Stimulated activated CD4-positive, alpha-beta T cell treated with anti-CD3 and anti-CD28 coated beads, Interleukin-4, amount 100 ng/mL, for 4 hours (primary cell): ENCODE data around the gene KRT34.
"Not testable (repeated sequence)": the region's sequence is repeated elsewhere in the genome, so short reads cannot be mapped to it uniquely, and the experiment has no call there.

Experiments used
- DNase-seq, 2 experiments: peaks; one replicate each; pipeline ENCODE4 v3.0.0-alpha.2; 2020

KRT34 gene

GRCh38 chr17:41403404-41404023 is 21.4 kb upstream of the KRT34 start:
- DNase-seq, result no peak

GRCh38 chr17:41402161-41402560 is 20.1 kb upstream of the KRT34 start:
- no peak for DNase-seq

GRCh38 chr17:41396996-41397660 is 15.0 kb upstream of the KRT34 start, which contains the start of gene KRT31:
Gene KRT31 (minus strand): TSS chr17:41397608. CDS start chr17:41397539, 69 bp downstream.
- no peak for DNase-seq

GRCh38 chr17:41396340-41396739 is 14.2 kb upstream of the KRT34 start:
- no peak for DNase-seq

GRCh38 chr17:41395611-41396010 is 13.5 kb upstream of the KRT34 start:
- no peak for DNase-seq

- not testable (repeated sequence) for DNase-seq
Measured at GRCh38 chr17:41395044-41395443, 12.9 kb upstream of the KRT34 start.

- DNase-seq, result no peak
Measured at GRCh38 chr17:41394254-41394996, 12.3 kb upstream of the KRT34 start.

- DNase-seq, result no peak
Measured at GRCh38 chr17:41393826-41394225, 11.7 kb upstream of the KRT34 start.

- no peak for DNase-seq
Measured at GRCh38 chr17:41393294-41393693, 11.2 kb upstream of the KRT34 start.

GRCh38 chr17:41392278-41392677 is 10.2 kb upstream of the KRT34 start:
- no peak for DNase-seq

- DNase-seq, result no peak
Measured at GRCh38 chr17:41391535-41391934, 9.4 kb upstream of the KRT34 start.

GRCh38 chr17:41390411-41390938 is 8.4 kb upstream of the KRT34 start:
- DNase-seq, result no peak

GRCh38 chr17:41387670-41388069 is 5.6 kb upstream of the KRT34 start:
- no peak for DNase-seq

- no peak for DNase-seq
Measured at GRCh38 chr17:41386227-41386626, 4.1 kb upstream of the KRT34 start.

GRCh38 chr17:41383690-41384089 is 1.6 kb upstream of the KRT34 start:
- no peak for DNase-seq

GRCh38 chr17:41382394-41382793 is 288 bp upstream of the KRT34 start:
- no peak for DNase-seq

GRCh38 chr17:41380091-41380490 is 2.0 kb downstream of the KRT34 start:
- DNase-seq, result not testable (repeated sequence)

GRCh38 chr17:41377546-41377945 is 4.6 kb downstream of the KRT34 start:
- DNase-seq, result no peak

GRCh38 chr17:41369713-41370112 is 12.4 kb downstream of the KRT34 start, which contains the start of gene KRT33B:
Gene KRT33B (minus strand): TSS chr17:41369813. CDS start chr17:41369750, 63 bp downstream.
- no peak for DNase-seq

- DNase-seq, result no peak
Measured at GRCh38 chr17:41369023-41369422, 13.1 kb downstream of the KRT34 start.

- no peak for DNase-seq
Measured at GRCh38 chr17:41367426-41368075, 14.6 kb downstream of the KRT34 start.

GRCh38 chr17:41366070-41366469 is 16.0 kb downstream of the KRT34 start:
- DNase-seq, result no peak

GRCh38 chr17:41363881-41364280 is 18.2 kb downstream of the KRT34 start:
- no peak for DNase-seq
